ENCODE measurements around the gene CKS1B. TPM values are rescaled to one million over a fixed set of nuclear protein-coding genes. Genes with fewer than 3 reads are reported as not detected.
"Not testable (repeated sequence)": the region's sequence is repeated elsewhere in the genome, so short reads cannot be mapped to it uniquely, and the experiment has no call there.

Gene CKS1B
- total RNA-seq, 4 donors from 2014 or later: 3.6 to 15.7 (median 7.9) TPM

DNA sequence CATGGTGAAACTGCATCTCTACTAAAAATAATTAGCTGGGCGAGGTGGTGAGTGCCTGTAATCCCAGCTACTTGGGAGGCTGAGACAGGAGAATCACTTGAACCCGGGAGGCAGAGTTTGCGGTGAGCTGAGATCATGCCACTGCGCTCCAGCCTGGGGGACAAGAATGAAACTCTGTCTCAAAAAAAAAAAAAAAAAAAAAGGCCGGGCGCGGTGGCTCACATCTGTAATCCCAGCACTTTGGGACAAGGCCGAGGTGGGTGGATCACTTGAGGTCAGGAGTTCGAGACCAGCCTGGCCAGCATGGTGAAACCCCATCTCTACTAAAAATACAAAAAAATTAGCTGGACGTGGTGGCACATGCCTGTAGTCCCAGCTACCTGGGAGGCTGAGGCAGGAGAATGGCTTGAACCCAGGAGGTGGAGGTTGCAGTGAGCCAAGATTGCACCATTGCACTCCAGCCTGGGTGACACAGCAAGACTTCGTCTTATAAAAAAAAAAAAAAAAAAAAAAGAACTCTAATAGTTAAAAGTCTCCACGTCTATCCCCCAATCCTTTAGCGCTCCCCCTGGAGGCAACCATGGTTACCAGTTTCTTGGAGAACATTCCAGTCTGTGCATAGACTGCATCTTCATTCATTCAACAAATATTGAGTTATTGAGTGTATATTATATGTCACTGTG lies 21.0 kb downstream of the CKS1B start:
- H3K27ac ChIP-seq; DNase-seq; H3K27me3 ChIP-seq; H3K4me3 ChIP-seq; H3K9me3 ChIP-seq; intact Hi-C loops (cut with DNase I; ENCODE audit: low total_unique reads); H3K36me3 ChIP-seq: not testable (repeated sequence)
- in situ Hi-C loops (cut with MboI; ENCODE audit: low sequenced_read_pairs in 4 of 4): loop anchor here in 1 of 4 donors (5.0 kb wide), 1 partner anchor 33 kb away; the partner anchor contains the start of gene PYGO2
- TF ChIP-seq CTCF (IDR thresholded peaks at IDR 0.05 in 4 of 5, conservative IDR thresholded peaks at IDR 0.05 in 1 of 5): peak in 3 of 5 experiments; percentile 24 to 47 (median 32)
- ATAC-seq: peak in 1 of 2 donors; percentile 21
- H3K4me1 ChIP-seq: peaks cover 13 to 23% of the 10 kb centered on the region in 2 donors

DNA sequence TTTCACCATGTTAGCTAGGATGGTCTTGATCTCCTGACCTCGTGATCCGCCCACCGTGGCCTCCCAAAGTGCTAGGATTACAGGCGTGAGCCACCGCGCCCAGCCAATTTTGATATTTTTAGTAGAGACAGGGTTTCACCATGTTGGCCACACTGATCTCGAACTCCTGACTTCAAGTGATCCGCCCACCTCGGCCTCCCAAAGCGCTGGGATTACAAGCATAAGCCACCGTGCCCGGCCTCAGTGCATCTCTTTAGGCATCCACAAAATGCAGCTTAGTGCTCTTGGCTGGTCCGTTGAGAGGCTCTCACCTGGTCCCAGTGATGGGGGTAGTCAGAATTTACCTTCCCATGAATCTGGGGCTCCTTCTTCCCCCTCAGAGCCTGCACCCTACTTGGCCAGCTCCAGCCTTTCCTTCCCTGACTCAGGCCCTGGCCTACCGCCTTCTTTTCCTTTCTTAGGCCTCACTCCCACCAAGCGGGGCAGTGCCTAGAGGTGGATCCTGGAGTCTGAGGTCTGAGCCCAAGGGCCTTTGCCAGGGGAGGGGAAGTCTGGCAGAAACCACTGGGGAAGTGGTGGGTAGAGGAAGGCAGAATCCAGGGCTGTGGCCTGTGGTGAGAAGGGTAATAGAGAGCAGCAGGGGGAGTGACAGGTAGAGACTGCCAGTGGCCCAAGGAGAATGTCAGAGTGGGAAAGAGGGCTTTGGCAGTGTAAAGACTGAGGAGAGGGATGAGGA lies 22.7 kb downstream of the CKS1B start:
- DNase-seq (peak in 1 of 2 donors; percentile 15), ATAC-seq (no peak)
- Histone ChIP-seq H3K27me3 (no peaks in the 10 kb centered on the region), H3K9me3 (no peaks in the 10 kb centered on the region), H3K4me1 (peaks cover 13 to 23% of the 10 kb centered on the region in 2 donors), H3K27ac (no peak overlapping the region), H3K4me3 (no peak overlapping the region), H3K36me3 (no peaks in the 10 kb centered on the region)
- intact Hi-C loops (cut with DNase I; ENCODE audit: low total_unique reads) (no loop called here), in situ Hi-C loops (cut with MboI; ENCODE audit: low sequenced_read_pairs in 4 of 4) (loop anchor here in 1 of 4 donors (5.0 kb wide), 1 partner anchor 35 kb away; the partner anchor contains the start of gene PYGO2)
- no peak for TF ChIP-seq CTCF (IDR thresholded peaks at IDR 0.05 in 4 of 5, conservative IDR thresholded peaks at IDR 0.05 in 1 of 5)

DNA sequence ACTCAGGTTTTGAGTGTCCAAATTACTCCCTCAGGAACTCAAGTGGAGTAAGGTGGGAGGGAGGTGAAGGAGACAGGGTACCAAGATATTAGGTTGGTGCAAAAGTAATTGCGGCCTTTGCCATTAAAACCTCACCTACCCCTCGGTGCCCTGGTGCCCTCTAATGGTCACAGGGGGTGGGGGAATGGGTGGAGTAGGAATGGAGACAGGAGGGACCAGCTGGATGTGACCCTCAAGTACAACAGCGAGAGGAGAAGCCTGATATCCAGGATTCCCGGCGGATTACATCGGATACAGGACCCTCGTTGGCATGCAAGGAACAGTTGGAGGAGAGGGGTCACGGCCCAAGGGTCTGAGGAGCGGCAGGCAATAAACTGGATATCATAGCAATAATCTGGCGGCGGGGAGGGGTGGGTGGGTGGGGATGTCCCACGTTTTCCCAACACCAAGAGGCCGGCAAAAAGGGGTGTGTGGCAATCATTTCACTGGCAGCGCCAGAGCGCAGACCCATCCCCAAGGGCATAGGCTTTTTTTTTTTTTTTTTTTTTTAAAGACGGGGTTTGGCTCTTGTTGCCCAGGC lies 23.8 kb downstream of the CKS1B start:
- intact Hi-C loops (cut with DNase I; ENCODE audit: low total_unique reads) (no loop called here), in situ Hi-C loops (cut with MboI; ENCODE audit: low sequenced_read_pairs in 4 of 4) (loop anchor here in 1 of 4 donors (5.0 kb wide), 1 partner anchor 36 kb away; the partner anchor contains the start of gene PYGO2)
- no peak overlapping the region for H3K4me3 ChIP-seq
- DNase-seq (peak in 1 of 2 donors; percentile 42), ATAC-seq (no peak)
- no peaks in the 10 kb centered on the region for H3K36me3 ChIP-seq
- peak in 1 of 5 experiments; percentile 21 for TF ChIP-seq CTCF (IDR thresholded peaks at IDR 0.05 in 4 of 5, conservative IDR thresholded peaks at IDR 0.05 in 1 of 5)
- TF ChIP-seq POLR2A (IDR thresholded peaks at IDR 0.05): no peak
- H3K9me3 ChIP-seq: no peaks in the 10 kb centered on the region
- H3K27me3 ChIP-seq: no peaks in the 10 kb centered on the region
- H3K27ac ChIP-seq: no peak overlapping the region
- peaks cover 13 to 23% of the 10 kb centered on the region in 2 donors for H3K4me1 ChIP-seq

DNA sequence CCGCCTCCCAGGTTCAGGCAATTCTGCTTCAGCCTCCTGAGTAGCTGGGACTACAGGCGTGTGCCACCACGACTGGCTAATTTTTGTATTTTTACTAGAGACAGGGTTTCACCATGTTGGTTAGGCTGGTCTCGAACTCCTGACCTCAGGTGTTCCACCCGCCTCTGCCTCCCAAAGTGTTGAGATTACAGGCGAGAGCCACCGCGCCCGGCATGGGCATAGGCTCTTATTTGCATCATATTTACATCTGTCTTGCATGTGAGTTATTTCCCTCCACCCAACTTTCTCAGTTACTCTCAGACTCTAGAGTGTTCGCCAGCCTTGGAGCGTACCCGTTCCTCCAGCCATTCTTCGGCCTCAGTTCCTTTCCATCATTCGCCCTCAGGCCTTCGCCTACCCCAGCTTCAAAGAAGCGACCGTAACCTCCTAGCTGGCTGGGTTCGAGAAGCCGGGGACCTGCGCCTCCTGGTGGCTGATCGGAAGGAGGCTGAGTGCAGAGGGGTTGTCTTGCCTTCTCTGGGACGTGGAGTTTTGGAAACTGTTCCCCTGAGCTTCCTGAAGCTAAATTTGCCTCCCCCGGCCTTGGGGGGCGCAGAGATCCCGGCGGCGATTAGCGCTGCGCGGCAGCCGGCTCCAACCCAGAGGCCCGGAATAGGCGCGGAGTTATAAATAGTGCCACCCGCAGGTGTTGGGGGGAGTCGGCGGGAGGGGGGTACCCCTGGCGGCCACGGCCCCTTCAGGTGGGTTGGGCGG lies 24.5 kb downstream of the CKS1B start:
- no peak for ATAC-seq
- no peaks in the 10 kb centered on the region for H3K9me3 ChIP-seq
- intact Hi-C loops (cut with DNase I; ENCODE audit: low total_unique reads): loop anchor here (1.0 kb wide), 1 partner anchor 37 kb away; no protein-coding TSS in a partner anchor

More for the DNA sequence above, 24.5 kb downstream of the CKS1B start:
- peak overlapping the region; percentile 83 to 99 (median 94) for H3K4me3 ChIP-seq
- peak in 1 of 2 donors; percentile 41 for DNase-seq
- peak overlapping the region; percentile 95 to 99 (median 98) for H3K27ac ChIP-seq
- TF ChIP-seq CTCF (IDR thresholded peaks at IDR 0.05 in 4 of 5, conservative IDR thresholded peaks at IDR 0.05 in 1 of 5): peak; percentile 52 to 79 (median 65)
- TF ChIP-seq POLR2A (IDR thresholded peaks at IDR 0.05): peak in 1 of 2 donors; percentile 5
- peaks cover 13 to 23% of the 10 kb centered on the region in 2 donors for H3K4me1 ChIP-seq
- in situ Hi-C loops (cut with MboI; ENCODE audit: low sequenced_read_pairs in 4 of 4): loop anchor here in 1 of 4 donors (5.0 kb wide), 1 partner anchor 37 kb away; the partner anchor contains the start of gene PYGO2
- no peaks in the 10 kb centered on the region for H3K27me3 ChIP-seq
- no peaks in the 10 kb centered on the region for H3K36me3 ChIP-seq

Measured in gastrocnemius medialis (tissue), 4 donors.